ENCODE results near the gene KRT39.

KRT39 gene

GRCh38 chr17:40956401-40957254 lies 10.1 kb downstream of the KRT39 start:
- no peak overlapping the region for H3K4me3 ChIP-seq (replicated peaks; ENCODE audit: low read depth, low read length)
- peak; percentile 42 for DNase-seq (ENCODE audit: low read depth)
- no peak for TF ChIP-seq CTCF (IDR thresholded peaks at IDR 0.05; ENCODE audit: low read length, missing control alignments)

- peak; percentile 13 for DNase-seq (ENCODE audit: low read depth)
- no peak overlapping the region for H3K4me3 ChIP-seq (replicated peaks; ENCODE audit: low read depth, low read length)
- TF ChIP-seq CTCF (IDR thresholded peaks at IDR 0.05; ENCODE audit: low read length, missing control alignments), result no peak
Observed at GRCh38 chr17:40953881-40954280, 12.9 kb downstream of the KRT39 start.

GRCh38 chr17:40952661-40953060 lies 14.1 kb downstream of the KRT39 start:
- no peak overlapping the region for H3K4me3 ChIP-seq (replicated peaks; ENCODE audit: low read depth, low read length)
- TF ChIP-seq CTCF (IDR thresholded peaks at IDR 0.05; ENCODE audit: low read length, missing control alignments), result no peak
- DNase-seq (ENCODE audit: low read depth), result peak; percentile 44

- DNase-seq (ENCODE audit: low read depth), result no peak
- no peak for TF ChIP-seq CTCF (IDR thresholded peaks at IDR 0.05; ENCODE audit: low read length, missing control alignments)
- no peak overlapping the region for H3K4me3 ChIP-seq (replicated peaks; ENCODE audit: low read depth, low read length)
Observed at GRCh38 chr17:40952154-40952553, 14.6 kb downstream of the KRT39 start.

- TF ChIP-seq CTCF (IDR thresholded peaks at IDR 0.05; ENCODE audit: low read length, missing control alignments), result no peak
- no peak for DNase-seq (ENCODE audit: low read depth)
- no peak overlapping the region for H3K4me3 ChIP-seq (replicated peaks; ENCODE audit: low read depth, low read length)
Observed at GRCh38 chr17:40951011-40951622, 15.6 kb downstream of the KRT39 start.

GRCh38 chr17:40950176-40950575 lies 16.6 kb downstream of the KRT39 start:
- H3K4me3 ChIP-seq (replicated peaks; ENCODE audit: low read depth, low read length), result no peak overlapping the region
- TF ChIP-seq CTCF (IDR thresholded peaks at IDR 0.05; ENCODE audit: low read length, missing control alignments), result no peak
- no peak for DNase-seq (ENCODE audit: low read depth)
